OCI-M2 (cell line): ENCODE data around the gene SLC22A5.
"Not testable (repeated sequence)": the region's sequence is repeated elsewhere in the genome, so short reads cannot be mapped to it uniquely, and the experiment has no call there.

ENCODE experiments used
- DNase-seq: peaks from one replicate; lab custom pipeline; 2025; ENCODE audit not compliant: unreplicated experiment; lab: John Stamatoyannopoulos, UW

SLC22A5 gene

DNA sequence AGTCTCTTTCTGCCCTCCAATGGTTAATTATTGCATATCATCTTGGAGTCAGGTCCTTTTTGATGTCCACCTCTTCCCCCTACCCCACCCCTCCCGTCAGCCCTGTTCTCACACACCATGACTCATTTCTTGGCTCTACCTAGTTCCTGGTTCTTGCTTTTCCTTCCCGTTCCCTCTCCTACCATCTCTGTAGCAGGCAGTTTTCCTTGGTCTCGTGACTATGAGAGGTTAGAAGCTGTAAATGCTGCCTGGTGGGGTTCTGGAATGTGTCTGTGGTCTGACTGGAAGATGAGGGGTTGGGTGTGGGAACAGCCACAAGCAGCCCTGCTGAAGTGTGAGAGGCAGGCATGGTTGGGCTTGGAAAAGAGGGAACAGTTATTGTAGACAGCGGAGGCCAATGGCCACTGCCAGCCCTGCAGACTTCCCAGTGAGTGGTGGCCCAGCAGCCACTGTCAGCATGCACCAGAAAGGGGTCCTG, 18.2 kb downstream of the SLC22A5 start:
- no peak for DNase-seq

- DNase-seq = no peak
Measured at GRCh38 chr5:132388244-132389050, 18.9 kb downstream of the SLC22A5 start.

GRCh38 chr5:132389051-132389331, 19.5 kb downstream of the SLC22A5 start:
- DNase-seq = no peak

GRCh38 chr5:132389585-132390286, 20.2 kb downstream of the SLC22A5 start:
- no peak for DNase-seq

DNA sequence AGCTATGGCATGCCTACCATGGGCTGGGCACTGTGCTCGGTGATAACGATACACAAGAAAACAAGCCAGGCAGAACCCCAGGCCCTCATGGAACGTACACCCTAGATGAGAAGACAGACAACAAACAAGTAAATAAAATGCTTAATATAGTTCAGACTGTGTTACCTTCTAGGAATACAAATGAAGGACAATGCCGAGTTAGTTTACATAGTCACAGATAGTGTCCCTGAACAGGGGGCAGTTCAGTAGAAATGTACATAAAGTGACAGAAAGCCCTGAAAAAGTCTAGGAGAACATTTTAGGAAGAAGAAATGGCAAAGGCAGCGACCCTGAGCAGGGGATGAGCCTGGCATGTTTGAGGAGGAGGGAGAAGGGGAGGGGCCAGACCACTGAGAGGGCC, 21.7 kb downstream of the SLC22A5 start:
- no peak for DNase-seq

GRCh38 chr5:132391870-132392269, 22.4 kb downstream of the SLC22A5 start:
- no peak for DNase-seq

DNA sequence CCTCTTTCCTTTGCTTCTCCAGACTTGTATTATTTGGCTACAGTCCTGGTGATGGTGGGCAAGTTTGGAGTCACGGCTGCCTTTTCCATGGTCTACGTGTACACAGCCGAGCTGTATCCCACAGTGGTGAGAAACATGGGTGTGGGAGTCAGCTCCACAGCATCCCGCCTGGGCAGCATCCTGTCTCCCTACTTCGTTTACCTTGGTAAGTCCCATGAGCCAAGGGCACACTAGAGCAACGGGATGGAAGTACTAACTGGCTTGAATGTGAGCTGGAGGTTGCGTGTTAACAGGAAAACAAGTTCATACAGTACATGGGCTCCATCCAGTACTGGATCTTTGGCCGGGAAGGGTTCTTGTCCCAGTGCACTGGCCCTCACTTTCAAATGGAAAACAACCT, 22.9 kb downstream of the SLC22A5 start:
- no peak for DNase-seq

GRCh38 chr5:132392978-132393825, 23.7 kb downstream of the SLC22A5 start:
- no peak for DNase-seq

DNA sequence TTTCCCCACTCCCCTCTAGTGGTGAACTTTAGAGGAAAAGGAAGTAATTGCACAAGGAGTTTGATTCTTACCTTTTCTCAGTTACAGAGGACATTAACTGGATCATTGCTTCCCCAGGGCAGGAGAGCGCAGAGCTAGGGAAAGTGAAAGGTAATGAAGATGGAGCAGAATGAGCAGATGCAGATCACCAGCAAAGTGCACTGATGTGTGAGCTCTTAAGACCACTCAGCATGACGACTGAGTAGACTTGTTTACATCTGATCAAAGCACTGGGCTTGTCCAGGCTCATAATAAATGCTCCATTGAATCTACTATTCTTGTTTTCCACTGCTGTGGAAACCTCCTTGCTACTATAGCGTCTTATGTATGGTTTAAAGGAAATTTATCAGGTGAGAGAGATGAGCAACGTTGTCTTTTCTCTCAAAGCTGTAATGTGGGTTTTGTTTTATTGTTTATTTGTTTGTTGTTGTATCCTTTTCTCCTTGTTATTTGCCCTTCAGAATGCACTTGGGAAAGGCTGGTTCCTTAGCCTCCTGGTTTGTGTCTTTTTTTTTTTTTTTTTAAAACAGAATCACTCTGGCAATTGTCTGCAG, 25.3 kb downstream of the SLC22A5 start:
- no peak for DNase-seq

GRCh38 chr5:132396589-132397031, 27.1 kb downstream of the SLC22A5 start:
- no peak for DNase-seq

DNA sequence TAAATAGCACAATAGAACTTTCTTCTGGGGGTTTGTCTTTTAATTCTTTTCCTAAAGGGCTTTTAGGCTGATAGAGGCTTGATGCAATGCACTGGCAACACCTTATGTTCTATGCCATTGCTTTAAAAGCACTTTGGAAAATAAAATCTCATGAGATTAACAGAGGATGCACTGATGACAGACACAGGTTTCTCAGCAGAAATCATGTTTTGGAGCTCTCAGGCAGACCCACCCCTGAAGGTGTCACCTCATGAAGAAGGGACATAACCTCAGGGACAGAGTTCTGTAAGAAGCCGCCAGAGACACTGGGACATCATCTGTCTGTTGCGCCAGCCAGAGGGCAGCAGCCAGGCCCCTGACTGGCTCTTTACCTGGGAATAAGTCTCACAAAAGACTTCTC, 27.7 kb downstream of the SLC22A5 start:
- DNase-seq = no peak

DNA sequence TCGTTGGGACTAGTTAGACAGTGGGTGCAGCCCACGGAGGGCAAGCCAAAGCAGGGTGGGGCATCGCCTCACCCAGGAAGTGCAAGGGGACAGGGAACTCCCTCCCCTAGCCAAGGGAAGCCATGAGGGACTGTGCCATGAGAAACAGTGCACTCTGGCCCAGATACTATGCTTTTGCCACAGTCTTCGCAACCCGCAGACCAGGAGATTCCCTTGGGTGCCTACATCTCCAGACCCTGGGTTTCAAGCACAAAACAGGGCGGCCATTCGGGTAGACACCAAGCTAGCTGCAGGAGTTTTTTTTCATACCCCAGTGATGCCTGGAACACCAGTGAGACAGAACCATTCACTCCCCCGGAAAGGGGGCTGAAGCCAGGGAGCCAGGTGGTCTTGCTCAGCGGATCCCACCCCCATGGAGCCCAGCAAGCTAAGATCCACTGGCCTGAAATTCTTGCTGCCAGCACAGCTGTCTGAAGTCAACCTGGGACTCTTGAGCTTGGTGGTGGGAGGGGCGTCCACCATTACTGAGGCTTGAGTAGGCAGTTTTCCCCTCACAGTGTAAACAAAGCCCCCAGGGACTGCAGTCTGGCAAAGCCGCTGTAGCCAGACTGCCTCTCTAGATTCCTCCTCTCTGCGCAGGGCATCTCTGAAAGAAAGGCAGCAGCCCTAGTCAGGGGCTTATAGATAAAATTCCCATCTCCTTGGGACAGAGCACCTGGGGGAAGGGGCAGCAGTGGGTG, 28.6 kb downstream of the SLC22A5 start:
- not testable (repeated sequence) for DNase-seq

DNA sequence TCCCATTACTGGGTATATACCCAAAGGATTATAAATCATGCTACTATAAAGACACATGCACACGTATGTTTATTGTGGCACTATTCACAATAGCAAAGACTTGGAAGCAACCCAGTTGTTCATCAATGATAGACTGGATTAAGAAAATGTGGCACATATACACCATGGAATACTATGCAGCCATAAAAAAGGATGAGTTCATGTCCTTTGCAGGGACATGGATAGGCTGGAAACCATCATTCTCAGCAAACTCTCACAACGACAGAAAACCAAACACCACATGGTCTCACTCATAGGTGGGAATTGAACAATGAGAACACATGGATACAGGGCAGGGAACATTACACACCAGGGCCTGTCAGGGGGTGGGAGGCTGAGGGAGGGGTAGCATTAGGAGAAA, 34.5 kb downstream of the SLC22A5 start:
- not testable (repeated sequence) for DNase-seq

DNA sequence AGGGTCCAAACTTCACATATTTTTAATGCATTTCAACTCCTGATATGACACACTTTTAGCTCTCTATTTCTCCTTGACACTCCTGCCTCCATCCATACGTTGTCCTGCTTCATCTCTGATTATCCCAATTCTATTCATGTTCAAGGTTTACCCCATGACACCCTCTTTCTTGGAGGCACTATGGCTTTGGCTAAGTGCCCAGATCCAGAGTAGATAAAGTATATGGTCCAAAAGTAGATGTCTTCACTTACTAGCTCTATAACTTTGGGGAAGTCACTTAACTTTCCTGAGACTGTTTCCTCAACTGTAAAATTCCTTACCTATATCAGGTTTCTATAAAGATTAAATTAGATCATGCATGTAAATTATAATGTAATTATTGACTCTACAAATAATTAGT, 36.1 kb downstream of the SLC22A5 start:
- no peak for DNase-seq

GRCh38 chr5:132406144-132406783, 36.8 kb downstream of the SLC22A5 start:
- DNase-seq = no peak

DNA sequence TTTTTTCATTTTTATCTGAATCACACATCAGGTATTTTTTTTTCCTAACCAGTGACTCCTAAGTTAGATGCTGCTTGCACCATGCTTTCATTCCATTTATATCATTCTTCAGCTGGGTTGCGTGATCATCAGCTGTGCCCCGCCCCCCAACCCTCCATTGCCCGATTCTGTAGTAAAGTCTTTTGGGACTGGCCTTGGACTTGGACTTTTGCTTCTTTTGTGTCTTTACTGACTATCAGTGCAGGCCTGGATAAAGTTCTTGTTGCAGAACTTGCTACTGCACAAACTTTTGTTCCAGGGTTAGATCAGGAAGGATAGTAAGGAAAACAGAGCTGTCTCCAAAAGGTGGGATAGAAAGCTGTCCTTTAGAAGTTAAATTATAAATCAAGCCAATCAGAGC, 38.5 kb downstream of the SLC22A5 start:
- DNase-seq = no peak

- DNase-seq = no peak
Measured at GRCh38 chr5:132408456-132408855, 38.9 kb downstream of the SLC22A5 start.

- no peak for DNase-seq
Measured at GRCh38 chr5:132408965-132409364, 39.5 kb downstream of the SLC22A5 start.

- no peak for DNase-seq
Measured at GRCh38 chr5:132410451-132411303, 41.2 kb downstream of the SLC22A5 start.
